ENCODE data around the gene HADHA. TPM values are rescaled to one million over a fixed set of nuclear protein-coding genes. Genes with fewer than 3 reads are reported as not detected.

Gene HADHA
- polyA plus RNA-seq, 1 of the 3 experiments (the other 2 are of a cell fraction) = 64.3 TPM

DNA sequence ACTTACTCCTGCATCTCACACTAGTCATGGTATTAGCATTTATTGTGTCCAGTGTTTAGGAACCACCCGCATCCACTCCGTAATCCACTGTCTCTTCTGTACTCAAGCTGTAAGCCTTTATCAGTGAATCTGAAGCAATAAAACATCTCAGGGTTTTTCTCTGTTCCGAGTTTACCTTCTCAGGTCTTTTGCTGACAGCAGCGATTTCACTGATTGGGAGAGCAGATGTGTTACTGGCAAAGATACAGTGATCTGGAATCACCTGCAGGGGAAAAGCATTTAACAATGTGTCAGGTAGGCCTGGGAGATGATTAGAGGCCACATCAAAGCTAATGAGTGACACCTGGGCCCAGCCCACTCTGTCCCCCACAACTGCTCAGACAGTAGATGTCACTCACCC, 46.9 kb downstream of the HADHA start (continued):
- TF ChIP-seq RCOR1 (IDR thresholded peaks at IDR 0.05; ENCODE audit: low read length) = no peak
- no peak for TF ChIP-seq RAD21 (IDR thresholded peaks at IDR 0.05; ENCODE audit: low read length)
- no peak for TF ChIP-seq MXI1 (IDR thresholded peaks at IDR 0.05; ENCODE audit: low read depth, low read length)
- no peak for TF ChIP-seq ELF1 (IDR thresholded peaks at IDR 0.05)
- TF ChIP-seq TEAD4 (IDR thresholded peaks at IDR 0.05; ENCODE audit: borderline replicate concordance, insufficient read depth) = no peak
- TF ChIP-seq, protein P1, sequence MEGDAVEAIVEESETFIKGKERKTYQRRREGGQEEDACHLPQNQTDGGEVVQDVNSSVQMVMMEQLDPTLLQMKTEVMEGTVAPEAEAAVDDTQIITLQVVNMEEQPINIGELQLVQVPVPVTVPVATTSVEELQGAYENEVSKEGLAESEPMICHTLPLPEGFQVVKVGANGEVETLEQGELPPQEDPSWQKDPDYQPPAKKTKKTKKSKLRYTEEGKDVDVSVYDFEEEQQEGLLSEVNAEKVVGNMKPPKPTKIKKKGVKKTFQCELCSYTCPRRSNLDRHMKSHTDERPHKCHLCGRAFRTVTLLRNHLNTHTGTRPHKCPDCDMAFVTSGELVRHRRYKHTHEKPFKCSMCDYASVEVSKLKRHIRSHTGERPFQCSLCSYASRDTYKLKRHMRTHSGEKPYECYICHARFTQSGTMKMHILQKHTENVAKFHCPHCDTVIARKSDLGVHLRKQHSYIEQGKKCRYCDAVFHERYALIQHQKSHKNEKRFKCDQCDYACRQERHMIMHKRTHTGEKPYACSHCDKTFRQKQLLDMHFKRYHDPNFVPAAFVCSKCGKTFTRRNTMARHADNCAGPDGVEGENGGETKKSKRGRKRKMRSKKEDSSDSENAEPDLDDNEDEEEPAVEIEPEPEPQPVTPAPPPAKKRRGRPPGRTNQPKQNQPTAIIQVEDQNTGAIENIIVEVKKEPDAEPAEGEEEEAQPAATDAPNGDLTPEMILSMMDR (IDR thresholded peaks at IDR 0.05) = no peak

DNA sequence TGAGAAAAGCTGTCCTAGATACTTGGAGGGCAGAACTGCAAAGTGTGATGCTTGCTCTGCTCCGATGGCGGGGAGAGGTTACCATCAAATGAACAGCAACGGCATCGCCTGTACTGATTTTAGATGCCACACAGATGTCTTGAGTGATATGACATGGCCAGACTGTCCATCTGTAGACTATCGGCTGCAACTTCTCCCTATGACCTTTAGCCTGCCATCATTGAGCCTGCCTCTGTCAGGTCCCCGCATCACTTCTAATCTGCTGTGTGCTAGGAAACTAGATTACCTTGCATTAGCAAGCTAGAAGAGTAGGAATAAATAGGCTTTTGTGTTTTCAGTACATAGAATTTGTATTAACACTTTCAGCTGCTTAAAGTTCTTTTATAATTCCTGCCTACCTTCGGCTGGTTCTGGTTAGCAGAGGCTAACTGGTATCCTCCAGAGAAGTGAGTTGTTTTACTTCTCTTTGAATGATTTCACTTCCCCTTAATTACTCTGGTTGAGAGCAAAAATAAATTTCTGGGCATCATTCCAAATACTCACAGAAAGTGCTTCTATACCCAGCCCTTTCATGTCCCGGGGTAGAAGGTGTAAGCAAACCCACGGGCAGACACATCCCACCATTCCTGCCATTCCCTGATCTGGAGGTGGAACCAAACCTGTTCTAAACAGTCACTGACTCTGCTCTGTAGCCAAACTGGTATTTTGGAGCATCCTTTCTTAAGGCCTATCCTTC, 47.6 kb downstream of the HADHA start:
- H4K20me1 ChIP-seq (ENCODE audit: insufficient read depth) = no peaks in the 10 kb centered on the region
- no peak overlapping the region for H2AFZ ChIP-seq (ENCODE audit: low read depth)
- H3K4me3 ChIP-seq (ENCODE audit: low read depth in 2 of 2, low read length in 1 of 2) = no peak overlapping the region
- no peaks in the 10 kb centered on the region for H3F3A ChIP-seq (replicated peaks; ENCODE audit: insufficient read depth)
- ChIA-PET POLR2A (no interaction called here), CTCF (interaction anchor here (1.2 kb wide), 1 partner anchor 13 kb away, joined by 4 read pairs; no protein-coding TSS in a partner anchor)
- 88% methylated on average over 9 of the region's 9 CpGs for WGBS (ENCODE audit: low lambda C conversion rate)
- H3K79me2 ChIP-seq (ENCODE audit: insufficient read depth) = no peaks in the 10 kb centered on the region
- H3K36me3 ChIP-seq (replicated peaks in 1 of 2; ENCODE audit: control insufficient read depth in 1 of 2, insufficient read depth in 2 of 2, low read length in 1 of 2) = peaks cover 68 to 77% of the 10 kb centered on the region in 2 experiments
- H3K27me3 ChIP-seq (ENCODE audit: insufficient read depth) = no peaks in the 10 kb centered on the region
- no peak overlapping the region for H3K9ac ChIP-seq
- H3K4me2 ChIP-seq = no peak overlapping the region
- H3K9me2 ChIP-seq = no peaks in the 10 kb centered on the region
- DNase-seq = no peak
- H3K27ac ChIP-seq (ENCODE audit: low read depth in 2 of 2, low read length in 1 of 2) = no peak overlapping the region
- no peaks in the 10 kb centered on the region for H3K4me1 ChIP-seq (ENCODE audit: control insufficient read depth in 1 of 2, insufficient read depth in 2 of 2, low read depth in 1 of 2, low read length in 1 of 2)
- TF ChIP-seq, protein P2, sequence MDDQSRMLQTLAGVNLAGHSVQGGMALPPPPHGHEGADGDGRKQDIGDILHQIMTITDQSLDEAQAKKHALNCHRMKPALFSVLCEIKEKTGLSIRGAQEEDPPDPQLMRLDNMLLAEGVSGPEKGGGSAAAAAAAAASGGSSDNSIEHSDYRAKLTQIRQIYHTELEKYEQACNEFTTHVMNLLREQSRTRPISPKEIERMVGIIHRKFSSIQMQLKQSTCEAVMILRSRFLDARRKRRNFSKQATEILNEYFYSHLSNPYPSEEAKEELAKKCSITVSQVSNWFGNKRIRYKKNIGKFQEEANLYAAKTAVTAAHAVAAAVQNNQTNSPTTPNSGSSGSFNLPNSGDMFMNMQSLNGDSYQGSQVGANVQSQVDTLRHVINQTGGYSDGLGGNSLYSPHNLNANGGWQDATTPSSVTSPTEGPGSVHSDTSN (IDR thresholded peaks at IDR 0.05) = no peak
- TF ChIP-seq USF1 (IDR thresholded peaks at IDR 0.05; ENCODE audit: borderline replicate concordance, low read depth) (no peak), RXRA (IDR thresholded peaks at IDR 0.05; ENCODE audit: borderline replicate concordance, low read depth) (no peak), MXI1 (IDR thresholded peaks at IDR 0.05; ENCODE audit: low read depth, low read length) (no peak)
- H3K9me3 ChIP-seq = no peaks in the 10 kb centered on the region

Measured in SK-N-SH (cell line).